NCI-H460 (cell line): Measurements from ENCODE around the gene LILRB4. TPM values are rescaled to one million over a fixed set of nuclear protein-coding genes. Genes with fewer than 3 reads are reported as not detected.
"Not testable (repeated sequence)": the region's sequence is repeated elsewhere in the genome, so short reads cannot be mapped to it uniquely, and the experiment has no call there.

ENCODE experiments used
- DNase-seq: peaks from one replicate; pipeline ENCODE4 v3.0.0-alpha.2; 2016; ENCODE audit warnings: low read depth; ENCODE audit errors: extremely low read depth
- small RNA-seq, 2 experiments: library from RNA; depleted of rRNA; stranded (forward); fragments of <200 nt; gene quantifications; one replicate each; pipeline ENCODE3, GENCODE V24; 2014
- total RNA-seq: library from RNA; depleted of rRNA; stranded (reverse); fragments of >200 nt; shearing (Covaris generic); gene quantifications from 2 replicates; pipeline ENCODE4 v1.2.3, GENCODE V29; 2014; rRNA removed

LILRB4 gene
- total RNA-seq, 1 experiment from 2014 or later = not detected

- DNase-seq = peak; percentile 36
These were observed 21.7 kb downstream of the LILRB4 start for GRCh38 chr19:54684527-54684926.

DNA sequence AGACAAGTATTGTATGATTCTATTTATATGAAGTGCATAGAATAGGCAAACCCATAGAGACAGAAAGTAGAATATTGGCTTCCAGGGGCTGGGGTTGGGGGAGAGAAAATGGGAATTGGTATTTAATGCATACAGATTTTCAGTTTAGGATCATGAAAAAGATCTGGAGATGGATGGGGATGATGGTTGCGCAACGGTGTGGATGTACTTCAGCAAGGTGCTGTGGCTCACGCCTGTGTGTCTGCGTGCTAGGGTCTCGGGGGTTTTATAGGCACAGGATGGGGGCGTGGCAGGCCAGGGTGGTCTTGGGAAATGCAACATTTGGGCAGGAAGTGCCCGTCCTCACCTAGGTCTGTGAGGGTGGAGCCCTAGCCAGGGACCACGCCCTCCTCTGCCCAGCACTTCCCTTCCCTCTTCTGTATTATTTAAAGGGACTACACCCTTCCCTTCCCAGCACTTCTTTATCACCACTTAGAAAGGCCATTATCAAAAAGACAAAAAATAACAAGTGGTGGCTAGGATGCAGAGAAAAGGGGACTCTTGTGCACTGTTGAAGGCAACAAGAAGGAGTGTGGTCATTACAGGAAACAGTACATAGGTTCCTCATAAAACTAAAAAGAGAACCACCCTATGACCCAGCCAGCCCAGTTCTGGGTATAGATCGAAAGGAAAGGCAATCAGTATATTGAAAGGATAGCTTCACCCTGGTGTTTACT, 29.0 kb downstream of the LILRB4 start:
- no peak for DNase-seq

DNA sequence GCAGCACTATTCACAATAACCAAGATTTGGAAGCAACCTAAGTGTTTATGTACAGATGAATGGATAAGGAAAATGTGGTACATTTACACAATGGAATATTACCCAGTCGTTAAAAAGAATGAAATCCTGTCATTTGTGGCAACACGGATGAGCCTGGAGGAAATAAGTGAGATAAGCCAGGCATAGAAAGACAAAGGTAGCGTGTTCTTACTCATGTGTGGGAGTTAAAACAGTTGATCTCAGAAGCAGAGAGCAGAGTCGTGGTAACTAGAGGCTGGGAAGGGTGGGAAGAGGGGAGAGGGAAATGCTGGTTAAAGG, 29.5 kb downstream of the LILRB4 start:
- no peak for DNase-seq

DNA sequence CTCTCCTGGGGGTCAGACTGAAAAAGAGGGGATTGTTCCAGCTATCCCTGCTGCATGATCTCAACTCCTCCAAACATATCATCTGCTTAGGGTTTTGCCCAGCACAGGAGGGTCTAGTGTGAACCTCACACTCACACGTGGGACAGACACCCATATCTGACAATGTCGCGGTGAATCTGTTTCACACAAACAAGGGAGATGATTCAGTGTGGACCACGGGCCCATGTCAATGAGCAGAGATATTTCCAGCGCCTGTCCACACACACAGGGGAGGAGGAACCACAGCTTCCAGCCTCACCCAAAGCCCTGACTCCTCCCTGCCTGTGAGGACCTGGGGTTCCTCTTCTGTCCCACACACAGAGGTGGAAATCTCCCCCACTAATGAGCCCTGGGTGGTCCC, 31.9 kb downstream of the LILRB4 start:
- DNase-seq = no peak

- DNase-seq = no peak
These were observed 33.3 kb downstream of the LILRB4 start for GRCh38 chr19:54696117-54696548.

DNA sequence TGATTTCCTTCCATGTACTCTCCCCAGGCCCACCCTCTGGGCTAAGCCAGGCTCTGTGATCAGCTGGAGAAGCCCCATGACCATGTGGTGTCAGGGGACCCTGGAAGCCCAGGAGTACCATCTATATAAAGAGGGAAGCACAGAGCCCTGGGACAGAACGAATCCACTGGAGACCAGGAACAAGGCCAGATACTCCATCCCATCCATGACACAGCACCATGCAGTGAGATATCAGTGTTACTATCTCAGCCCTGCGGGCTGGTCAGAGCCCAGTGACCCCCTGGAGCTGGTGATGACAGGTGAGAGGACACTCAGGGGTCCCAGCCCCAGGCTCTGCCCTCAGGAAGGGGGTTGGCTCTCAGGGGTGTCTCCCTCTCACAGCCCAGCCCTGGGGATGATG, 34.0 kb downstream of the LILRB4 start:
- no peak for DNase-seq

DNA sequence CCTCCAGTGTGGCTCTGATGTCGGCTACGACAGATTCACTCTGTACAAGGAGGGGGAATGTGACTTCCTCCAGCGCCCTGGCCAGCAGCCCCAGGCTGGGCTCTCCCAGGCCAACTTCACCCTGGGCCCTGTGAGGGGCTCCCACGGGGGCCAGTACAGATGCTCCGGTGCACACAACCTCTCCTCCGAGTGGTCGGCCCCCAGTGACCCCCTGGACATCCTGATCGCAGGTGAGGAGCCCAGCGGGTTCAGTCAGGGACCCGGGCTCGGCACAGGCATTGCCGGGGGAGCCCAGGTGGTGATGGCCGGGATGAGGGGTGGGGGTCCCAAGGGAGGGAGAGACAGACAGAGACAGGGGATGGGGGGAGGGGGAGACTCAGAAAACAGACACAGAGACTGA, 34.9 kb downstream of the LILRB4 start:
- not testable (repeated sequence) for DNase-seq

- DNase-seq = no peak
These were observed 42.1 kb downstream of the LILRB4 start for GRCh38 chr19:54704928-54705327.

DNA sequence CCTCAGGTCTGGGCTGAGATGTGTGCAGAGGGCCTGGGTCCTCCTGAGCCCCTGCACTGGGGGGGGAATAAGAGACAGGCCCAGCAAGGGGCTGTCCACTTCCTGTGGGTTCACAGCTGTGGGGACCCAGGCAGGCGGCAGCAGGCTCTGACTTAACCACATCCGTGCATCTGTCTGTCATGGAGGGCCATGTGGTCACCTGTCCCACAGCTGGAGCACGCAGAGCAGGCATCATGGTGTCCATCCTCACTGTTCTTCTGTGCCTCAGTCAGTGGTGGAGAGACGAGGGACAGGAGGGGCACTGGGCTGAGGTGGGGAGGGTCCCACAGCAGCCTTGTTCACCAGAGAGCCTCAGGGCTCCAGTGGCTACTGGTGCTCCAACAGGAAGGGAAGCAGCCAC, 45.2 kb downstream of the LILRB4 start:
- DNase-seq = no peak

DNA sequence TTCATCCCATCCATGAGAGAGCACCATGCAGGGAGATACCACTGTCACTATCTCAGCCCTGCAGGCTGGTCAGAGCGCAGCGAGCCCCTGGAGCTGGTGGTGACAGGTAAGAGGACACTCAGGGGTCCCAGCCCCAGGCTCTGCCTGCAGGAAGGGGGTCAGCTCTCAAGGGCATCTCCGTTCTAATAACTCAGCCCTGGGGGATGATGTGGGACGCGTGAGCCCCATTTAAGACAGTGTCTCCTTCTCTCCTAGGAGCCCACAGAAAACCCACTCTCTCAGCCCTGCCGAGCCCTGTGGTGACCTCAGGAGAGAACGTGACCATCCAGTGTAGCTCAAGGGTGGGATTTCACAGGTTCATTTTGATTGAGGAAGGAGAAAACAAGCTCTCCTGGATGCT, 46.0 kb downstream of the LILRB4 start:
- DNase-seq = no peak

DNA sequence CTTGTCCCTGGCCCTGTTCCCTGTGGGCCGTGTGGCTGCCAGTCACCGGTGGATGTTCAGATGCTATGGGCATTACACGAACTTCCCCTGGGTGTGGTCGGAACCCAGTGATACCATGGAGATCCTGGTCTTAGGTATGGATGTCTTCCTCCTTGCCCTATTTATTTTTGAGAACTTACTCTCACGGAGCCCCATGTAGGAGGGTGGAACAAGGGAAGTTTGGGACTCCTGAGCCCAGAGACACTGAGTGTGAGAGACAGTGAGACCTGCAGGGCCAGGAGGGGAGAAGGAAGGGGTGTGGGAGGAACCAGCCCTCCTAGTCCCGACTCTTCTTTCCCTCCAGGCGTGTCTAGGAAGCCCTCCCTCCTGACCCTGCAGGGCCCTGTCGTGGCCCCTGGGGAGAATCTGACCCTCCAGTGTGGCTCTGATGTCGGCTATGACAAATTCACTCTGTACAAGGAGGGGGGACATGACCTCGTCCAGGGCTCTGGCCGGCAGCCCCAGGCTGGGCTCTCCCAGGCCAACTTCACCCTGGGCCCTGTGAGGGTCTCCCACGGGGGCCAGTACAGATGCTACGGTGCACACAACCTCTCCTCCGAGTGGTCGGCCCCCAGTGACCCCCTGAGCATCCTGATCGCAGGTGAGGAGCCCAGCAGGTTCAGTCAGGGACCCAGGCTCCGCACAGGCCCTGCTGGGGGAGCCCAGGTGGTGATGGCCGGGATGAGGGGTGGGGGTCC, 46.6 kb downstream of the LILRB4 start:
- no peak for DNase-seq

- not testable (repeated sequence) for DNase-seq
These were observed 47.2 kb downstream of the LILRB4 start for GRCh38 chr19:54709956-54710355.

Small RNA genes within 50 kb of the gene (small RNA-seq; reads per million reads assigned to genes)
- 0 reads per million in 2 experiments for gene AC245036.3
- 0 reads per million in 2 experiments for gene AC245128.2
- gene MIR8061 = 0 reads per million in 2 experiments

Other genes with a start within 250 kb of the LILRB4 start
- not detected in 2 replicates for gene TTYH1, start 247.5 kb upstream of the LILRB4 start, total RNA-seq
- gene LENG8, start 213.8 kb upstream of the LILRB4 start, total RNA-seq = 30.4 and 32.9 TPM in 2 replicates
- gene LENG9, start 199.2 kb upstream of the LILRB4 start, total RNA-seq = 6.2 and 8.2 TPM in 2 replicates
- gene CDC42EP5, start 189.7 kb upstream of the LILRB4 start, total RNA-seq = 0.17 TPM in 1 of 2 replicates, not detected in the other
- not detected in 2 replicates for gene LAIR2, start 160.2 kb upstream of the LILRB4 start, total RNA-seq
- not detected in 2 replicates for gene LILRA2, start 89.2 kb upstream of the LILRB4 start, total RNA-seq
- not detected in 2 replicates for gene LILRA1, start 69.4 kb upstream of the LILRB4 start, total RNA-seq
- gene LILRB1, start 32.5 kb upstream of the LILRB4 start, total RNA-seq = not detected in 2 replicates
- not detected in 2 replicates for gene KIR3DL3, start 61.5 kb downstream of the LILRB4 start, total RNA-seq
- not detected in 2 replicates for gene KIR2DL3, start 75.5 kb downstream of the LILRB4 start, total RNA-seq
- not detected in 2 replicates for gene KIR2DL1, start 106.8 kb downstream of the LILRB4 start, total RNA-seq
- gene KIR2DL4, start 140.6 kb downstream of the LILRB4 start, total RNA-seq = not detected in 2 replicates
- gene KIR3DL1, start 153.5 kb downstream of the LILRB4 start, total RNA-seq = not detected in 2 replicates
- not detected in 2 replicates for gene KIR2DS4, start 169.7 kb downstream of the LILRB4 start, total RNA-seq
- not detected in 2 replicates for gene KIR3DL2, start 187.5 kb downstream of the LILRB4 start, total RNA-seq
- gene FCAR, start 211.2 kb downstream of the LILRB4 start, total RNA-seq = not detected in 2 replicates
- gene NCR1, start 243.2 kb downstream of the LILRB4 start, total RNA-seq = not detected in 2 replicates